ENCODE data around the gene ZMYND8. TPM values are rescaled to one million over a fixed set of nuclear protein-coding genes. Genes with fewer than 3 reads are reported as not detected.
A peak's percentile ranks its signal among the peaks of the same experiment; 100 is the strongest.

Gene ZMYND8
- total and polyA plus RNA-seq, 10 of the 15 experiments (the other 5 are each of a cell fraction or from before 2014, with no cell fraction given): 12.9 to 54.8 (median 23.1) TPM

DNA sequence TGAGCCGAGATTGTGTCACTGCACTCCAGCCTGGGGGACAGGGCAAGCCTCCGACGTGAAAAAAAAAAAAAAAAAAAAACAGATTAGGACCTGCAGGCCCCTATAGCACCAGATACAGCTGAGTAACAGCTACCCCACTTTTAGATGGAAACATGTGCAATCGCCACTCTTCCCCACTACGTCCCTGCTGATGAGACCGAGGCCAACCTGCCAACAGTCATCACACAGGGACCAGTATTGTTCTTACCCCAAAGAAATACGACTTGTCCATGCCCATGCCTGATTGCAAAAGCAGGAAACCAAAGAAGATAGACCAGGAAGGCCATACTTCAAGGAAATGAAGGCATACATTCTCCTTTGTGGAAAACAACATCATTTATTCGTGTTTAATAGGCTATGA lies 45.8 kb downstream of the ZMYND8 start:
- H3K9ac ChIP-seq (ENCODE audit: control insufficient read depth, insufficient read depth, low read length): no peak overlapping the region
- DNase-seq (ENCODE audit: low read depth, low spot score) (no peak), ATAC-seq (no peak), FAIRE-seq (no peak)
- H3K79me2 ChIP-seq (ENCODE audit: control insufficient read depth, insufficient read depth, low read length): peaks cover 46% of the 10 kb centered on the region
- no peaks in the 10 kb centered on the region; the same call in 1 of the 2 replicates for H3K4me1 ChIP-seq (ENCODE audit: control insufficient read depth, insufficient read depth, low read length)
- H3K36me3 ChIP-seq (ENCODE audit: control insufficient read depth in 2 of 2, insufficient read depth in 2 of 2, low read length in 1 of 2): peaks cover 23 to 42% of the 10 kb centered on the region in 2 experiments
- TF ChIP-seq MYB (IDR thresholded peaks at IDR 0.05; ENCODE audit: borderline replicate concordance, low read depth, low read length) (no peak), NFIC (IDR thresholded peaks at IDR 0.05; ENCODE audit: low read depth, low read length) (no peak), CHD2 (IDR thresholded peaks at IDR 0.05; ENCODE audit: borderline replicate concordance, low read depth, low read length) (no peak), CTCF (IDR thresholded peaks at IDR 0.05 in 2 of 3, conservative IDR thresholded peaks at IDR 0.05 in 1 of 3; ENCODE audit: control insufficient read depth in 2 of 3, extremely low read depth in 1 of 3, insufficient read depth in 1 of 3, low read depth in 3 of 3, low read length in 3 of 3) (no peak)
- POLR2A ChIA-PET: no interaction called here
- in situ Hi-C loops (cut with MboI): no loop called here
- no peaks in the 10 kb centered on the region for H3K27me3 ChIP-seq (replicated peaks in 1 of 2; ENCODE audit: control insufficient read depth in 2 of 2, insufficient read depth in 2 of 2, low read length in 1 of 2)
- H2AFZ ChIP-seq (ENCODE audit: control insufficient read depth, low read depth, low read length): no peak overlapping the region
- BruUV-seq (replicated peaks): no TSS peak
- SMC1A ChIA-PET (ENCODE audit: uncharacterized antibody, unreplicated experiment): no interaction called here
- no peak overlapping the region for H3K4me2 ChIP-seq (ENCODE audit: control insufficient read depth, insufficient read depth)
- H3K4me3 ChIP-seq: no peak overlapping the region
- WGBS (ENCODE audit: insufficient coverage, insufficient replicate concordance, low lambda C conversion rate, missing lambda C conversion rate): over 99% methylated on average over 6 of the region's 8 CpGs
- intact Hi-C loops (cut with micrococcal nuclease; ENCODE audit: unreplicated experiment): no loop called here
- H4K20me1 ChIP-seq (ENCODE audit: control insufficient read depth, insufficient read depth): peaks cover 7% of the 10 kb centered on the region
- H3K9me3 ChIP-seq (replicated peaks; ENCODE audit: control insufficient read depth, insufficient read depth, low read length): no peaks in the 10 kb centered on the region; the same call in 2 of the 3 replicates
- RAD21 ChIA-PET (ENCODE audit: unreplicated experiment): no interaction called here
- H3K27ac ChIP-seq (ENCODE audit: control insufficient read depth, insufficient read depth): no peak overlapping the region
- CTCF ChIA-PET: no interaction called here

DNA sequence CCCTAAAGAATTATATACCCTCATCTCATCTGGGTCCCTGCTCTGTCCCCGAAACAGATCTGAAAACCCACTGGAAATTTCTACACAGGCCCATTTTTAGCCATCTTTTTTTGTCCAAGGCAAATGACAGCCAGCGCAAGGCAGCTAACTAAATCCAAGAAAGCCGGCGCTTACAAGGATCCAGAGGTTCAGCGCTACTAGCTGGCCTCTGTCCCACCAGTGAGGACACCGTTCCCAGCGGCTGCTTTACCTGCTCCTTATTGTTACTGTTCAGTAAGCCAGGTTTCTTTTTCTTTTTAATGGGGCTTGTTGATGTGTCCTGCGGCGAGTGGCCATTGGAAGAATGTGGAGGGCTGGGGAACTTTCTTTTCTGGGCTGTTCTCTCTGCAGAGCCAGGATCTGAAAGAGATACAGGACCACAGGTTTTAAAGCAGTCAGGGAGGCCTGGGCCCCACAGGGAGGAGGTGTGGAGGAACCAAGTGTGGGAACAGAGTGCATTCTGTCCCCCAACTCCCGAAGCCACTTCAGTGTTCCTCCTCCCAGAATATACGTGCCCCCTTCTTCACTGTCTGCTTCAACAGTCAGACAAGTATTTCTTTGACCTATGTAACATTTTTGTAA lies 46.6 kb downstream of the ZMYND8 start:
- in situ Hi-C loops (cut with MboI): no loop called here
- FAIRE-seq (no peak), DNase-seq (ENCODE audit: low read depth, low spot score) (no peak), ATAC-seq (no peak)
- Histone ChIP-seq H3K79me2 (ENCODE audit: control insufficient read depth, insufficient read depth, low read length) (peaks cover 38% of the 10 kb centered on the region), H4K20me1 (ENCODE audit: control insufficient read depth, insufficient read depth) (peaks cover 4% of the 10 kb centered on the region), H2AFZ (ENCODE audit: control insufficient read depth, low read depth, low read length) (no peak overlapping the region), H3K9ac (ENCODE audit: control insufficient read depth, insufficient read depth, low read length) (no peak overlapping the region), H3K27ac (ENCODE audit: control insufficient read depth, insufficient read depth) (no peak overlapping the region), H3K36me3 (ENCODE audit: control insufficient read depth in 2 of 2, insufficient read depth in 2 of 2, low read length in 1 of 2) (peaks cover 23 to 48% of the 10 kb centered on the region in 2 experiments), H3K4me3 (no peak overlapping the region), H3K4me1 (ENCODE audit: control insufficient read depth, insufficient read depth, low read length) (no peaks in the 10 kb centered on the region), H3K4me2 (ENCODE audit: control insufficient read depth, insufficient read depth) (no peak overlapping the region), H3K27me3 (replicated peaks in 1 of 2; ENCODE audit: control insufficient read depth in 2 of 2, insufficient read depth in 2 of 2, low read length in 1 of 2) (no peaks in the 10 kb centered on the region), H3K9me3 (replicated peaks; ENCODE audit: control insufficient read depth, insufficient read depth, low read length) (no peaks in the 10 kb centered on the region)
- ChIA-PET RAD21 (ENCODE audit: unreplicated experiment) (interaction anchor here (1.1 to 1.2 kb wide), 2 partner anchors 37 to 74 kb away, joined by 3 read pairs; no protein-coding TSS in a partner anchor), SMC1A (ENCODE audit: uncharacterized antibody, unreplicated experiment) (no interaction called here), CTCF (interaction anchor here (1.2 to 1.4 kb wide), 2 partner anchors 13 to 74 kb away, joined by 3 read pairs; no protein-coding TSS in a partner anchor), POLR2A (no interaction called here)
- 0 out of 4 replicates have a peak, but pooled peaks of 1 of the 2 experiments have one; percentile 49 for TF ChIP-seq ETV6 (conservative IDR thresholded peaks at IDR 0.05 in 1 of 2, IDR thresholded peaks at IDR 0.05 in 1 of 2; ENCODE audit: borderline replicate concordance in 1 of 2, low read depth in 1 of 2)
- TF ChIP-seq NFYB (IDR thresholded peaks at IDR 0.05; ENCODE audit: insufficient read depth, low read depth, low read length): no peak
- no TSS peak for BruUV-seq (replicated peaks)
- 97% methylated on average over 11 of the region's 11 CpGs for WGBS (ENCODE audit: insufficient coverage, insufficient replicate concordance, low lambda C conversion rate, missing lambda C conversion rate)
- intact Hi-C loops (cut with micrococcal nuclease; ENCODE audit: unreplicated experiment): no loop called here

Data from GM12878 (cell line).